NCI-H1694 (cell line): Measurements from ENCODE around the gene PXYLP1.

Experiments
- DNase-seq: peaks from one replicate; lab custom pipeline; 2025; lab: John Stamatoyannopoulos, UW

The PXYLP1 gene

GRCh38 chr3:141229132-141229531, 2.5 kb upstream of the PXYLP1 start:
- DNase-seq, result no peak

GRCh38 chr3:141230293-141230692, 1.3 kb upstream of the PXYLP1 start:
- no peak for DNase-seq

- no peak for DNase-seq
These were observed 563 bp downstream of the PXYLP1 start for GRCh38 chr3:141231952-141232823.

- DNase-seq, result no peak
These were observed 2.0 kb downstream of the PXYLP1 start for GRCh38 chr3:141233457-141234161.

- no peak for DNase-seq
These were observed 2.7 kb downstream of the PXYLP1 start for GRCh38 chr3:141234283-141234682.

- no peak for DNase-seq
These were observed 4.1 kb downstream of the PXYLP1 start for GRCh38 chr3:141235661-141236171.

- no peak for DNase-seq
These were observed 4.7 kb downstream of the PXYLP1 start for GRCh38 chr3:141236361-141236760.

GRCh38 chr3:141237701-141238521, 6.3 kb downstream of the PXYLP1 start:
- peak; percentile 84 for DNase-seq

- no peak for DNase-seq
These were observed 8.1 kb downstream of the PXYLP1 start for GRCh38 chr3:141239511-141240281.

- DNase-seq, result no peak
These were observed 8.7 kb downstream of the PXYLP1 start for GRCh38 chr3:141240286-141240685.

- no peak for DNase-seq
These were observed 9.3 kb downstream of the PXYLP1 start for GRCh38 chr3:141240687-141241615.

GRCh38 chr3:141241616-141242376, 10.2 kb downstream of the PXYLP1 start:
- no peak for DNase-seq

- no peak for DNase-seq
These were observed 10.9 kb downstream of the PXYLP1 start for GRCh38 chr3:141242377-141243092.

- DNase-seq, result no peak
These were observed 11.7 kb downstream of the PXYLP1 start for GRCh38 chr3:141243271-141243707.

GRCh38 chr3:141246224-141246957, 14.8 kb downstream of the PXYLP1 start:
- no peak for DNase-seq

GRCh38 chr3:141246958-141247301, 15.3 kb downstream of the PXYLP1 start:
- DNase-seq, result no peak

- DNase-seq, result no peak
These were observed 16.4 kb downstream of the PXYLP1 start for GRCh38 chr3:141248064-141248463.

- DNase-seq, result no peak
These were observed 17.4 kb downstream of the PXYLP1 start for GRCh38 chr3:141249041-141249440.
